NCI-H2029 (cell line): Measurements from ENCODE around the gene LCN9.
"Not testable (repeated sequence)": the region's sequence is repeated elsewhere in the genome, so short reads cannot be mapped to it uniquely, and the experiment has no call there.

Source experiments
- DNase-seq: peaks from one replicate; lab custom pipeline; 2025; lab: John Stamatoyannopoulos, UW

The LCN9 gene

DNA sequence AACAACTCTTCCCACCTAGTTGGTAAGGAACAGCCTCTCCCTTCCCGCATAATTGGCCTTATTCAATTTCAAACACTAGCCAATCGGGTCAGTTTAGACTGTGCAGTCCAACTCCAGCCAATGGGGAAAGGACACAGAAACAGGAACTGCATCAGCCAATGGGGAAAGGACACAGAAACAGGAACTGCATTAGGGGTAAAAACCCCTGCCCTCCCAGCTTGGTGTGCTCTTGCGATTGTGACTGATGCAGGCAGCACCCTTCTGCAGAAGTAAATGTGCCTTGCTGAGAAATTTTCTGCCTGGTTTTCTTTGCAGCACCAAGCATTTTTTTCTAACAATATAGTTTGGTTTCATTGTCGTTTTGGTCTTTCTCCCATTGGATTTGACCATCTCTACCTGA, 15.2 kb upstream of the LCN9 start:
- no peak for DNase-seq

DNA sequence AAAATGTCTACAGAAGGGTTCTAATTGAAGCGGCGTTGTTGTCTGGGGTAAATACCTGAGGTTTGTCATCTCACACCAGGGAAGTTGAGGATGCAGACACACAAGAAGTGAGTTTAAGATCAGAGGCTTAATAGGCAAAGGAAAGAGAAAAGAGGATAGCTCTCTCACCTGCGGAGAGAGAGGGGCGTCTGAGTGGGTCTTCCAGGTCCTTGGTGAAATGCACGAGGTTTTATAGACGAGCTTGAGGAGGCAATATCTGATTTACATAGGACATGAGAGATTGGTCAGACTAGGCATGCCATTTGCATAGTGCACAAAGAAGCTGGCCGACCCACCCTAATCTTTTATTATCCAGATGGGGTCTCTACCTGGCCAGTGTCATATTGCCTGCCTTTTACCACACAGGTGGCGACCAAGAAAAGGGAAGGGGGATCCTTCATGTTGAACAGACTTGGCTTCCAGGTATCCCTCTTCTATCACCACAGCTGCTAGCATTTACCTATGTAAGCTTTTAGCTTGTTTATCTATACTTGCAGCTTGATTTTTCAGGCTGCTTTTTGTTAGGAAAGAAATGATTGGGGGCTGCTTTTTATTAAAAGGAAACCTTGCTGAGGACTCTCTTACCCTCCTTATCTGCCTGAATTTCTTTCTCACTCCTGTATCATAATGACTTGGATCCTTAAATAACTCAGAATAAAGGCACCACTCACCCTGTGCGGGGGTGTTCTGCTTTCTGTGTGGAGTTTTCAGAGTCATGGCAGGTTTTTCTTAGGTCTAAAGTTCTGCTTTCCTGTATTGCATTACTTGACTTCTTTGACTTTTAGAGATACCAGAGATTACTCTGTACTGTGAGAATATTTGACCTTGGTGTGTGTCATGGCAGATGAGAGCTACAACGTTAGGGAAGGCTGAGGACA, 14.4 kb upstream of the LCN9 start:
- DNase-seq, result no peak

GRCh38 chr9:135649508-135649907, 13.6 kb upstream of the LCN9 start:
- DNase-seq, result no peak

GRCh38 chr9:135650408-135650807, 12.7 kb upstream of the LCN9 start:
- DNase-seq, result no peak

DNA sequence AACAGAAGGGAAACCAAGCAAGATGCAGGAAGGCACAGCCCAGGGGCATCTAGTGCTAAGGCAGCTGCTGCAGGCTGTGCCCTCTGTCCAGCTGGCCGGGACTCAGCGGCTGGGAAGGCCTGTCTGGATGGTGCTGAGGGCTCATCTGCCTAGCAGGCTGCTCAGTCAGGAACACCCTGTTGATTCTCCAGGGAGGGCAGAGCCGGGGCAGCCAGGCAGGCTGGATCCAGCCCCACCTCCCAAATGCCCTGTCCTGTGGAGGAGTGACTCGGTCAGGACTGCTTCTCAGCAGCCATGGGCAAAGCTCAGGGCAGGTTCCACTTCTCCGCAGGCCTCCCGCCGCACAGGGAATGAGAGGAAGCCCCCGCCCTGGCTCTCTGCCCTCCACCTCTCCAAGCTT, 7.8 kb upstream of the LCN9 start:
- DNase-seq, result no peak

GRCh38 chr9:135657416-135657815, 5.7 kb upstream of the LCN9 start:
- no peak for DNase-seq

DNA sequence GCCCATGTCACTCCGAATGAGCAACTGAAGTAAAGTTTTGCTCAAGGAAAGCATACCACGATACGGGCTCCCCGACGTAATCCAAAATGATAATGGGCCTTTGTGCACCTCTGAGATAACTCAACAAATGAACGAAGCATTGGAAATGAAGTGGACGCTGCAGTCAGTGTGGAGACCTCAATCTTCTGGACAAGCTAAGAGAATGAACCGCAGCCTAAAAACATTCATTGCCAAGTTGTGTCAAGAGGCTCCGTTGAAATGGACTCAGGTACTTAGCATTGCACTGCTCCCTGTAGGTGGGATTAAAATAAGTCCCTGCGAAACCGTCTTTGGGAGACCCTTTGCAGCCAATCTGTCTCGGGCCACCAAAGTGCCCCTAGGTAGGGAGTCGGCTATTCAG, 3.9 kb upstream of the LCN9 start:
- no peak for DNase-seq

- no peak for DNase-seq
Observed at GRCh38 chr9:135660407-135660806, 2.7 kb upstream of the LCN9 start.

DNA sequence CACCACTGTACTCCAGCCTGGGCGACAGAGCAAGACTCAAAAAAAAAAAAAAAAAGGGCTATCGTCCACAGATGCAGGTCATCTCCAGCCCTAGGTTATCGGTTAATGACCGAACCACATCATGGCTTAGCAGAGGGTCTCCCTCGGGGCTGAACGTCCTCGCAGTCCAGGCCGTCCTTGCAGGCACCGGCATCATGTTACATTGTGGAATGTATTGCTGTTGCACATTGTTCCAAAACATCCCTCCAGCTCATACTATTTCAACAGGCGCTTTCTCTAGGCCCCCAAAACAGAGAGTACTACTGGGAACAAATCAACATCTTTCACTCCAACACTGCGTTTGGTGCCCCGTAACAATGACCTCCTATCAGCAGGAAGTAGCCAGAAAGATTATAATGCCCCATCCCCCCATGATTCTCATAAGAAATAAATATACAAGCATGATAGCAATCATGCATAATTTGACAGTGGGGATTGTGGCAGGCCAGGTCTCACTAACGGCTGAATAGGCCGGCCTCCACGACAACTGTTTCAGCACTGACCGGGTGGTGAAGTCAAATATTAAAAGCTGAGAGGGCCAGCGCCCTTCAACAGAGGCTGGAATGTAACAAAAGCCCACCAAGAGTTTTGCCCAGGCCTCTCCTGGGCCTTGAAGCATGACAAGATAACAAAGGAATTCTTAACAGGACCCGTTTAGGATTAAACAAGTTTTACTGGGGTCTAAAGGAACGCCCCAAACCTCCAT, 1.1 kb upstream of the LCN9 start:
- no peak for DNase-seq

GRCh38 chr9:135663451-135663770, 302 bp downstream of the LCN9 start:
- no peak for DNase-seq

DNA sequence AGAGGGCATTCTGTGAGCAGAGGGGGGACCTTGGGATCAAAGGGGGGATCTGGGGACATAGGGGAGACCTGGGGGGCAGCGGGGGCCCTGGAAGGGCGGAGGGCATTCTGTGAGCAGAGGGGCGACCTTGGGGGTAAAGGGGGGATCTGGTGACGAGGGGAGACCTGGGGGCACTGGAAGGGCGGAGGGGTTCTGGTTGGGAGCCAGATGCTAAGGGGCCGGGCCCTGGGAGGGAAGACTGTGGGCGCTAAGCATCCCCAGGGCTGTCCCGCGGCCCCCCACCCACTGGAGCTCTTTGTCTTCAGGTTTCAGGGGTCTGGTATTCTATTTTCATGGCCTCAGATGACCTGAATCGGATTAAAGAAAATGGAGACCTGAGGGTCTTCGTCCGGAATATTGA, 748 bp downstream of the LCN9 start:
- DNase-seq, result no peak

DNA sequence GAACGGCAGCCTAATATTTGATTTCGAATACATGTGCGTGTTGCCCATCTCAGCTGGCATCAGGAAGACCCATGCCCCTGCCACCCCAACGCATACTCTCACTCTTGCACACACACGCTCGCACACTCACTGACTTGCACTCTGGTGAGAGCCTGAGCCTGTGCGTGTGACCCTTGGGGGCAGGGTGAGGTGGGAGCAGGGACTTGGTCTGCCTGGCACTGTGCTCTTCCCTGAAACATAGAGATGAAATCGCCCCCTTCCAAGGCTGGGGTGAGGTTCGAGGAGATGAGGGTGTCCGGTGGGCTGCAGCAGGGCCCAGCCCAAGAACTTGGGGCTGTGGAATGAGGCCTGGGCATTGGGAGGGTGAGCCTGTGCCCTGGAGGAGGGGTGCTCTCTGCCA, 1.2 kb downstream of the LCN9 start:
- DNase-seq, result no peak

- no peak for DNase-seq
Observed at GRCh38 chr9:135664801-135665794, 2.0 kb downstream of the LCN9 start.

GRCh38 chr9:135665795-135666189, 2.7 kb downstream of the LCN9 start:
- no peak for DNase-seq

- DNase-seq, result no peak
Observed at GRCh38 chr9:135666534-135667462, 3.7 kb downstream of the LCN9 start.

GRCh38 chr9:135667463-135668001, 4.4 kb downstream of the LCN9 start:
- DNase-seq, result no peak

GRCh38 chr9:135669018-135669417, 5.9 kb downstream of the LCN9 start:
- DNase-seq, result not testable (repeated sequence)

GRCh38 chr9:135669616-135670285, 6.6 kb downstream of the LCN9 start:
- no peak for DNase-seq

DNA sequence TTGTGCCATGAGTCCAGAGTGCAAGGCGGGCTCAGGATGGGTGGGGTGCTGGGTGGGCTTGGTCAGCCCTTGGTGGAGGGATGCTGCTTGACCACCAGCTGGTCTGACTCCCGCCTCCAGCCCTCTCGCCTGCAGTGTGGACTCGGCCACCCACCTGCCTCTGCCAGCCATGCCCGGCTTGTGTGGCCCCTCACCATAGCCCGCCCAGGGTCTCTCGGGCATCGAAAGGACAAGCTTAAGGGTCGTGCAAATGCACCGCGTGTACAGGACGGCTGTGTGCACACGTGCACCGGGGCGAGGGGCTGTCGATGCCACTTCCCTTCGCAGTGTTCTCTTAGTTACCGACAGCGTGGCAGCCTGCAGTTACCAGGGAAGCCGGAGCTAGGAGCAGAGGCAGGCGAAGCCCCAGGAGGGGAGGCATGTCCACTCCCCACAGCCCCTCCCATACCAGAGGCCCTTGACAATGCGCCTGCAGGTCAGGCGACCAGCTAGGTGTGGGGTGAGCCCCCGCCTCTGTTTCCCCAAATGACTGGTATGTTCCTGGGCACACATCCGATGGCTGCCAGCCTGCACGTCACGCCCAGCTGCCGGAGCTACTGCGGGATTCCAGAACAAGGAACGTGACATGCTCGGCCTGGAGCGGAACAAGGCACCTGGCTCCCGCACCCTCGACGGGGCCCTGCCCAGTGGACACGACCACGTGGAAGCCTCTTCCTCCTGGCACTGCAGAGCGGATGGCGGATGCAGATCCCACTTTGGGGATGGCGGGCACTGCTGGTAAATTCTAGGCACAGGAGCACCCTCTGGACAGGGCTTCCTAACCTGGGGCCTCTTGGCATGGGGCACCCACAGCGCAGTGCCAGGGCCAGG, 7.8 kb downstream of the LCN9 start:
- DNase-seq, result no peak
